Neuron (in vitro differentiated cells): ENCODE results near the gene ALDH4A1.
"Not testable (repeated sequence)": the region's sequence is repeated elsewhere in the genome, so short reads cannot be mapped to it uniquely, and the experiment has no call there.

Experiments used
- H2AFZ ChIP-seq: one replicate; pipeline ENCODE4 v1.6.1; 2013; ENCODE audit warnings: low read depth, mild to moderate bottlenecking, inconsistent platforms, low read length, moderate library complexity
- H3K27me3 ChIP-seq: one replicate; pipeline ENCODE4 v1.6.1; 2013; ENCODE audit warnings: low read length; ENCODE audit not compliant: insufficient read depth
- H3K36me3 ChIP-seq: one replicate; pipeline ENCODE4 v1.6.1; 2013; ENCODE audit warnings: low read length; ENCODE audit not compliant: insufficient read depth
- H3K4me1 ChIP-seq: one replicate; pipeline ENCODE4 v1.6.1; 2013; ENCODE audit warnings: low read length; ENCODE audit not compliant: insufficient read depth
- H3K4me3 ChIP-seq: 2 replicates; pipeline ENCODE4 v1.5.1; 2013; ENCODE audit warnings: mild to moderate bottlenecking, low read length, moderate library complexity
- H3K9me3 ChIP-seq: one replicate; pipeline ENCODE4 v1.6.1; 2013; ENCODE audit warnings: low read length

Gene ALDH4A1

DNA sequence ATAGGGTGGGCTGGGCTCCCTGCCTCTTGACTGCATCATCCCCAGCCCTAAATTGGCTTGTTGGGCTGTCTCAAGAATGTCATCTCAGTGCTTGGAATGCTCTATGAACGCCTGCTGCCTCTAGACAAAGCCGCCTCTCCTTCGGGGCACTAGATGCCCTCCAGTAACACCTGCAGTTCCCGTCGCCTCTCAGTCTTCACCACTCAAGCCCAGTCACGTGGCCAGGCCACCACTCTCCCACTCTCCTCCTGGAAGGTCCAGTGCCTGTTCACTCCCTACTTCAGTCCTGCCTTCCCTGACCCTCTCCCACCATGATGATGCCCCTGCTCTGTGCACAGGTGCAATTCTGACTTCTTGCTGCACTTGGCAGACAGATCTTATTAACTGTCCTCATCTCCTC lies 49.9 kb downstream of the ALDH4A1 start:
- Histone ChIP-seq H3K27me3 (peaks cover 9% of the 10 kb centered on the region), H3K4me1 (no peaks in the 10 kb centered on the region), H3K36me3 (no peaks in the 10 kb centered on the region), H2AFZ (no peak overlapping the region), H3K4me3 (no peak overlapping the region), H3K9me3 (no peaks in the 10 kb centered on the region)

DNA sequence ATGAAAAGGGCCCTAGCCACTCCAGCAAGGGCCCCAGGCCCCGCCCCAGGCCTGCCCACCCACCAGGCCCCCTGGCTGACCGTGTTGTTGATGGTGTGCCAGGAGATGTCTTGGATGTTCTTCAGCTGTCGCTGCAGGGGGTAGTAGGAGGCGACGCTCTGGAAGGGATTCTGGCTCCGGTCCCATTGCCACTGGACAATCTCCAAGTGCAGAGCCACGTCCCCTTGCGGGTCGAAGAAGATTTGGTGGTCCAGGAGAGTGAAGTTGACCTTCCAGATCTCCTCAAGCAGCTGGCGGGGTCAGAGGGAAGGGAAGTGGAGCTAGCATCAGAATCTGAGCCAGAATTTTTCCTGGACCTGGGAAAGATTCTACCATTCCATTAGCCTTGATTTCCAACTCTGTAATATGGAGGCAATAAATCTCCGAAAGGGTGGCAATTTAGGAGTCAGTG lies 53.1 kb downstream of the ALDH4A1 start:
- no peaks in the 10 kb centered on the region for H3K36me3 ChIP-seq
- peaks cover 9% of the 10 kb centered on the region for H3K27me3 ChIP-seq
- no peak overlapping the region for H2AFZ ChIP-seq
- no peaks in the 10 kb centered on the region for H3K4me1 ChIP-seq
- no peak overlapping the region for H3K4me3 ChIP-seq
- no peaks in the 10 kb centered on the region for H3K9me3 ChIP-seq

DNA sequence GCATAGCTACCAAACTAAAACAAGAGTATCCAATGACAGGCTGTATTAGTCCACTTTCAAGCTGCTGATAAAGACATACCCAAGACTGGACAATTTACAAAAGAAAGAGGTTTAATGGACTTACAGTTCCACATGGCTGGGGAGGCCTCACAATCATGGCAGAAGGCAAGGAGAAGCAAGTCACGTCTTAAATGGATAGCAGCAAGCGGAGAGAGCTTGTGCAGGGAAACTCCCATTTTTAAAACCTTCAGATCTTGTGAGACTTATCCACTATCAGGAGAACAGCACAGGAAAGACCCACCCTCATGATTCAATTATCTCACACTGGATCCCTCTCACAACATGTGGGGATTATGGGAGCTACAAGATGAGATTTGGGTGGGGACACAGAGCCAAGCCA lies 54.6 kb downstream of the ALDH4A1 start:
- not testable (repeated sequence) for H3K4me3 ChIP-seq, H3K27me3 ChIP-seq, H3K9me3 ChIP-seq, H3K36me3 ChIP-seq, H2AFZ ChIP-seq, H3K4me1 ChIP-seq

DNA sequence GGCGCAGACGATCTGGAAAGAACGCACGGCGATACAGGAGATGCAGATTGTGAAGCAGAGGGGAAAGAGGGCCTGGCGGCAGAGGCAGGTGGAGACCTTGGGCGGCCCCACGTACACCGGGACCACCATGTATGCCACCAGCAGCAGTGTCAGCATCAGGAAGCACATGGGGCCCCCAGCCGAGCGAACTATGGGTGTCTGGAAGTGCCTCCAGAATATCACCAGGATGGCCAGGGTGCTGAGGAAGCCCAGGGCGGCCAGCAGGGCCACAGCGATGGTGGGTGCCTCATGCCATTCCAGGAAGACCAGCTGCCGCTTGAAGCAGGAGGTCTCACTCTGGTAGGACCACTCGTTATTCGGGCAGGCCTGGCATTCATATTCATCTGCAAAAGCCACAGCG lies 62.2 kb downstream of the ALDH4A1 start:
- Histone ChIP-seq H3K4me1 (no peaks in the 10 kb centered on the region), H3K9me3 (no peaks in the 10 kb centered on the region), H3K36me3 (no peaks in the 10 kb centered on the region), H3K4me3 (no peak overlapping the region), H3K27me3 (peaks cover 1% of the 10 kb centered on the region), H2AFZ (no peak overlapping the region)

DNA sequence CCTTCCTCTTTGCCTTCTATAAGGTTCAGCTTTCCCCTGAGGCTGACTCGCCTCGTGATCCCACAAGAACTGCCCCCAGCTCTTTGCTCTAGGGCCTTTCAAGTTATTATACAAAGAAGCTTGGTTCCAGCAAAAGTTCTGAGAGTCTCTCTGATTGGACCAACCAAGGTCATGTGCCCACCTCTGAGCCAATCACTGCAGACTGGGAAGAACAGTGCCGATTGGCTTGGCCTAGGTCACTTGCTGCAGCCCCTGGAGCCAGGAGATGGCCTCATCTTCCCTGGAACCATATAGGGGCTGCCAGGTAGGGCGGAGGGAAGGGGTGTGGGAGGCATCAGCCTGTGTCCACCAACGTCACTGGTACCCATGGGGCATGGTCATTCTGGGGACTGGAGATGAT lies 65.7 kb downstream of the ALDH4A1 start:
- no peak overlapping the region for H3K4me3 ChIP-seq
- H3K27me3 ChIP-seq, result peaks cover 5% of the 10 kb centered on the region
- peaks cover 2% of the 10 kb centered on the region for H3K9me3 ChIP-seq
- H2AFZ ChIP-seq, result no peak overlapping the region
- H3K4me1 ChIP-seq, result no peaks in the 10 kb centered on the region
- H3K36me3 ChIP-seq, result no peaks in the 10 kb centered on the region

DNA sequence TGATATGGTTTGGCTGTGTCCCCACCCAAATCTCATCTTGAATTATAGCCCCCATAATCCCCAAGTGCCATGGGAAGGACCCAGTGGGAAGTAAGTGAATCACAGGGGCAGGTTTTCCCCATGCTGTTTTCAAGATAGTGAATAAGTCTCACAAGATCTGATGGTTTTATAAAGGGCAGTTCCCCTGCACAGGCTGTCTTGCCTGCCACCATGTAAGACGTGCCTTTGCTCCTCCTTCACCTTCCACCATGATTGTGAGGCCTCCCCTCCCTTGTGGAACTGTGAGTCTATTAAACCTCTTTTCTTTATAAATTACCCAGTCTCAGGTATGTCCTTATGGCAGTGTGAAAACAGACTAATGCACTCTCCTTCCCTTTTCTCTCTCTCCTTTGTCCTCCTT lies 70.0 kb downstream of the ALDH4A1 start:
- not testable (repeated sequence) for H3K36me3 ChIP-seq, H3K9me3 ChIP-seq, H2AFZ ChIP-seq, H3K4me1 ChIP-seq, H3K27me3 ChIP-seq, H3K4me3 ChIP-seq

DNA sequence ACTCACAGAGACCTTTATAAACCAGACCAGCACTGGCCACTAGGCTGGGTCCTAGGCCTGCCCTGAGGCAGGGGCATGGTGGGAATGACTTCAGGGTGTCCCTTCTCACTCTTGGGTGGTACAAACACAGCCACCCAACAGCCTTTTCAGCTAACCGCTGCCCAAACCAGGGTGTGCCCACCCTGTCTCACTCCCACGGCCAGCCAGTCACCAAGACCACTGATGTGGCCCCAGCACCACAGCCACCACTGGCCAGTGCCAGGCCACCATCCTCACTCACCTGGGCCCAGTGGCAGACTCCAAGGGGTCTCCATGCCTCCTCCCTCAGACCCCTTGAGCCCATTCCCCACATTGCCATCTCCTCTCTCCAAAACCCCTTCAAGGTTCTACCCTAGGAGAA lies 70.7 kb downstream of the ALDH4A1 start:
- Histone ChIP-seq H2AFZ (no peak overlapping the region), H3K9me3 (peaks cover 2% of the 10 kb centered on the region), H3K27me3 (peaks cover 5% of the 10 kb centered on the region), H3K36me3 (no peaks in the 10 kb centered on the region), H3K4me3 (no peak overlapping the region), H3K4me1 (no peaks in the 10 kb centered on the region)

DNA sequence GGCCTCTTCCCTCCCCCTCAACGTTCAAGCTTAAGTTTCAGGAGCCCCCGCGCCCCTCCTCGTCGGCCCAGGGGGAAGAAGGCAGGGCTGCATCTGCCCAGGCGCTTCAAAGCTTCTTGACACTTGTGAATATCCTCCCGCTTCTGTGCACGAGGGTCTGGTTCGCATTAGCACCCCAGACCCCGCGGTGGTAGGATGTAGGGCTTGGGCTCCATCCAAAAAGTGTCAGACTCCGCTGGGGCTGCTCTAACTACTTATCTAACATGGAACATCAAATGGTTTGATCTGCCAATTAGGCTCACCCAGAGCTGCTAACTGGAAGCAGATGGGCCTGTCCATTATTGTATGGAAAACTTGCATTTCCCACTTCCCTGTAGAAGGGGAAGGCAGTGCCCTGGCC lies 71.8 kb downstream of the ALDH4A1 start:
- H3K9me3 ChIP-seq, result peaks cover 2% of the 10 kb centered on the region
- H3K27me3 ChIP-seq, result peaks cover 5% of the 10 kb centered on the region
- H3K4me3 ChIP-seq, result no peak overlapping the region
- no peaks in the 10 kb centered on the region for H3K36me3 ChIP-seq
- H3K4me1 ChIP-seq, result no peaks in the 10 kb centered on the region
- H2AFZ ChIP-seq, result no peak overlapping the region

DNA sequence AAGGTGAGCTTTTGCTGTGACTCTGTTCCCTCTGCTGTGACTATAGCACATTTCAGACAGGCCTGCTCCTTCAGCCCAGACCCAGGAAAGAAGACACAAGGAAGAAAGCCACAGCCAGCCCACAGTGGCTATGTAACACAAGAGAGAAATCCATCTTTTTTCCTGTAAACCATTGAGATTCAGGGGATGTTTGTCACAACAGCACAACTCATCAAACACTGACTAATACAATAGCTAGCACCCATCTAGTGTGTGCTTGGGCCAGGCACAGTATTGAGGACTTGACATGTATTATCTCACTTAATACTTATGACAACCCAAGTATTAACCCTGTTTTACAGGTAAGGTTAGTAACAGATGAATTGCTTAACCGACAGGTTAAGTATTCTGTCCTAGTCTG lies 72.7 kb downstream of the ALDH4A1 start:
- Histone ChIP-seq H3K36me3 (no peaks in the 10 kb centered on the region), H3K4me1 (no peaks in the 10 kb centered on the region), H3K27me3 (no peaks in the 10 kb centered on the region), H3K9me3 (peaks cover 2% of the 10 kb centered on the region), H2AFZ (no peak overlapping the region), H3K4me3 (no peak overlapping the region)

DNA sequence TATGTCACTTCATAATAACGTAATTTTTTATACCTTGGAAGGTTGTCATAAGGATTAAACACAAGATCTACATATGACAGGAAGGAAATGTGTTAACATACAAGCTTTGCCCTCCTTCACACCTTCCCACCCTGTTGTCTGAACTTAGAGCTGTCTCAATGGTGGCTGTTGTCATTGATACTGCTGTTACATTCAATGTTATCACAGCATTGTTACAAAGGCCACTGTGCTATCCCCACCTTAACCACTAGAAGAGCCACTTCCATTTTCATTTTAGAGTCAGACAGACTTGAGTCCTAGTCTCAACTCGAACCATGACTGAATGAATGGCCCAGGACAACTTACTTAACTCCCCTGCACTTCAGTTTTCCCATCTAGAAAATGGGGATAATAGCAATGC lies 74.1 kb downstream of the ALDH4A1 start:
- H3K4me1 ChIP-seq, result no peaks in the 10 kb centered on the region
- no peak overlapping the region for H2AFZ ChIP-seq
- no peaks in the 10 kb centered on the region for H3K27me3 ChIP-seq
- H3K4me3 ChIP-seq, result no peak overlapping the region
- peaks cover 2% of the 10 kb centered on the region for H3K9me3 ChIP-seq
- no peaks in the 10 kb centered on the region for H3K36me3 ChIP-seq

DNA sequence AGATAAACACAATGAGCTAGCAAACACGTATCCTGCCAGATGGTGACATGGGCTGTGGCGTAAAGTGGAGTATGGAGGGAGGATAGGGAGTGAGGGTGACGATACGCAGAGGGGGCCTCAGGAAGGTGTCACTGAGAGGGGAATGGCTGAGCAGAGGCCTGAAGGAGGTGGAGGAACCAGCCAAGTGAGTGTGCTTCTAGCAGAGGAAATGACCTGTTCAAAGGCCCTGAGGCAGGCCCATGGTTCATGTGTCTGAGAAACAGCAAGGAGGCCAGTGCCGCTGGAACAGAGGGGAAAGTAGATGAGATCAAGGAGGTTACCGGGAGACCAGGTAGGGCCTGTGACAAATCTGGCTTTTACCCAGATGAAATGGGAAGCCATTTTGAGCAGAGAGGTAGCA lies 78.9 kb downstream of the ALDH4A1 start:
- no peaks in the 10 kb centered on the region for H3K4me1 ChIP-seq
- peaks cover 10% of the 10 kb centered on the region for H3K27me3 ChIP-seq
- H2AFZ ChIP-seq, result no peak overlapping the region
- no peaks in the 10 kb centered on the region for H3K9me3 ChIP-seq
- H3K36me3 ChIP-seq, result no peaks in the 10 kb centered on the region
- H3K4me3 ChIP-seq, result no peak overlapping the region
